ENCODE data around the gene TMPRSS9. TPM values are rescaled to one million over a fixed set of nuclear protein-coding genes. Genes with fewer than 3 reads are reported as not detected.
"Not testable (repeated sequence)": the region's sequence is repeated elsewhere in the genome, so short reads cannot be mapped to it uniquely, and the experiment has no call there.

The TMPRSS9 gene
- total RNA-seq, 2 donors from 2014 or later: not detected

DNA sequence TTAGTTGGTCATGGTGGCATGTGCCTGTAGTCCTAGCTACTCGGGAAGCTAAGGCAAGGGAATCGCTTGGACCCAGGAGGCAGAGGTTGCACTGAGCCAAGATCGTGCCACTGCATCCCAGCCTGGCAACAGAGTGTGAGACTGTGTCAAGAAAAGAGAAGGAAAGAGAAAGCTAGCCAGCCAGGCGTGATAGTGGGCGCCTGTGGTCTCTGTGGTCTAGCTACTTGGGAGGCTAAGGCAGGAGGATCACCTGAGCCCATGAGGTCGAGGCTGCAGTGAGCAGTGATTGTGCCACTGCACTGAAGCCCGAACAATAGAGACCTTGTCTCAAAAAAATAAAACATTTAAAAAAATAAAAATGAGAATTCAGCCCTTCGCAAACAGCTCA, 34.0 kb downstream of the TMPRSS9 start:
- no peaks in the 10 kb centered on the region for H3K4me1 ChIP-seq
- no peaks in the 10 kb centered on the region for H3K36me3 ChIP-seq
- H3K4me3 ChIP-seq: no peak overlapping the region
- TF ChIP-seq, protein P1, sequence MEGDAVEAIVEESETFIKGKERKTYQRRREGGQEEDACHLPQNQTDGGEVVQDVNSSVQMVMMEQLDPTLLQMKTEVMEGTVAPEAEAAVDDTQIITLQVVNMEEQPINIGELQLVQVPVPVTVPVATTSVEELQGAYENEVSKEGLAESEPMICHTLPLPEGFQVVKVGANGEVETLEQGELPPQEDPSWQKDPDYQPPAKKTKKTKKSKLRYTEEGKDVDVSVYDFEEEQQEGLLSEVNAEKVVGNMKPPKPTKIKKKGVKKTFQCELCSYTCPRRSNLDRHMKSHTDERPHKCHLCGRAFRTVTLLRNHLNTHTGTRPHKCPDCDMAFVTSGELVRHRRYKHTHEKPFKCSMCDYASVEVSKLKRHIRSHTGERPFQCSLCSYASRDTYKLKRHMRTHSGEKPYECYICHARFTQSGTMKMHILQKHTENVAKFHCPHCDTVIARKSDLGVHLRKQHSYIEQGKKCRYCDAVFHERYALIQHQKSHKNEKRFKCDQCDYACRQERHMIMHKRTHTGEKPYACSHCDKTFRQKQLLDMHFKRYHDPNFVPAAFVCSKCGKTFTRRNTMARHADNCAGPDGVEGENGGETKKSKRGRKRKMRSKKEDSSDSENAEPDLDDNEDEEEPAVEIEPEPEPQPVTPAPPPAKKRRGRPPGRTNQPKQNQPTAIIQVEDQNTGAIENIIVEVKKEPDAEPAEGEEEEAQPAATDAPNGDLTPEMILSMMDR (IDR thresholded peaks at IDR 0.05): no peak
- no peaks in the 10 kb centered on the region for H3K27me3 ChIP-seq
- no peaks in the 10 kb centered on the region for H3K9me3 ChIP-seq
- no peak overlapping the region for H3K27ac ChIP-seq
- DNase-seq (ENCODE audit: low spot score): no peak

DNA sequence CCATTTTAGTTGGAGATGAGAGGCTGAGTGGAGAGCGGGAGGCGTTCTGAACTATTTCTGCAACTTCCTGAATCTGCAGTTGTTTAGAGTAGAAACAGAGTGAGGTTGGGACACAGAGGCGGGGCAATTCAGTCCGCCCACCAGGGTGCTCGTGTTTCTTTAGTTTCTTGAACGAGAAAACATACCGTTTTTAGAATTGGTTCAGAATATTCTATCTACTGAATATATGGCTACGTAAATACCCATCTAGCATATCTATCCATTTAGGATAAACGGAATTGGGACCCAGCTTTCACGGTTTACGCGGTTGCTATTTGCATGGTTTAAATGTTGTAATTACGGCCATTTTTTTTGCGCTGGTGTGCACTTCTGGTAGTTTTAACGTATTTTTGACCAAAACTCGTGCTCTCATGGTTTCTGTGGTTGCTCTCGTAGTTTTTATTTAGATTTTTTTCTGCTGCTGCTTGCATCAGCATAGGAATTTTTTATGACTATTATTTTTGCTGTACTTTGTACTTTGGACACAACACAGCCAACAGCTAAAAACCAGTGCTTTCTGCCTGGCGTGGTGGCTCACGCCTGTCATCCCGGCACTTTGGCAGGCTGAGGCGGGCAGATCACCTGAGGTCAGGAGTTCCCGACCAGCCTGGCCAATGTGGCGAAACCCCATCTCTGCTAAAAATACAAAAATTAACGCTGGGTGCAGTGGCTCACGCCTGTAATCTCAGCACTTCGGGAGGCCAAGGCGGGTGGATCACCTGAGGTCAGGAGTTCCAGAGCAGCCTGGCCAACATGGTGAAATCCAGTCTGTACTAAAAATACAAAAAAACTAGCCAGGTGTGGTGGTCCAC, 34.6 kb downstream of the TMPRSS9 start:
- DNase-seq (ENCODE audit: low spot score): no peak
- Histone ChIP-seq H3K36me3 (no peaks in the 10 kb centered on the region), H3K27ac (no peak overlapping the region), H3K9me3 (no peaks in the 10 kb centered on the region), H3K4me1 (no peaks in the 10 kb centered on the region), H3K4me3 (no peak overlapping the region), H3K27me3 (no peaks in the 10 kb centered on the region)
- TF ChIP-seq, protein P1 (IDR thresholded peaks at IDR 0.05): no peak

DNA sequence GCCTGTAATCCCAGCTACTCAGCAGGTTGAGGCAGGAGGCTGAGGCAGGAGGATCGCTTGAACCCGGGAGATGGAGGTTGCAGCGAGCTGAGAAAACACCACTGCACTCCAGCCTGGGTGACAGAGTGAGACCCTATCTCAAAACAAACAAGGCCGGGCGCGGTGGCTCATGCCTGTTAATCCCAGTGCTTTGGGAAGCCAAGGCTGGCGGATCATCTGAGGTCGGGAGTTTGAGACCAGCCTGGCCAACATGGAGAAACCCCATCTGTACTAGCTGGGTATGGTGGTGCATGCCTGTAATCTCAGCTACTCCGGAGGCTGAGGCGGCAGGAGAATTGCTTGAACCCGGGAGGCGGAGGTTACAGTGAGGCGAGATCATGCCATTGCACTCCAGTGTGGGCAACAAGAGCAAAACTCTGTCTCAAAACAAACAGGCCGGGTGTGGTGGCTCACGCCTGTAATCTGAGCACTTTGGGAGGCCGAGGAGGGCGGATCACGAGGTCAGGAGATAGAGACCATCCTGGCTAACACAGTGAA, 35.3 kb downstream of the TMPRSS9 start:
- H3K4me1 ChIP-seq; H3K4me3 ChIP-seq; H3K27ac ChIP-seq; DNase-seq (ENCODE audit: low spot score); H3K27me3 ChIP-seq; H3K36me3 ChIP-seq; H3K9me3 ChIP-seq: not testable (repeated sequence)

DNA sequence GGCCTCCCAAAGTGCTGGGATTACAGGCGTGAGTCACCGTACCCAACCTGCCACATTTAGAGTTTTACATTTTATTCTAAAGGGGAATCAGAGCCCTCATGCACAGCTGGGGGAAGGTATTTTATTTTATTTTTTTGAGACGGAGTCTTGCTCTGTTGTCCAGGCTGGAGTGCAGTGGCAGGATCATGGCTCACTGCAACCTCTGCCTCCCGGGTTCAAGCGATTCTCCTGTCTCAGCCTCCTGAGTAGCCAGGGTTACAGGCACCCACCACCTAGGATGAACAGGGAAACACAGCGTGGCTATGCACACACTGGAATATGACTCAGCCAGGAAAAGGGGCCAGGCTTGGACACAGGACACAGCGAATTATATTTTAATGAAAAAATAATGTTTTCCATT, 37.1 kb downstream of the TMPRSS9 start:
- H3K36me3 ChIP-seq; H3K9me3 ChIP-seq; H3K27me3 ChIP-seq; H3K27ac ChIP-seq; H3K4me1 ChIP-seq; H3K4me3 ChIP-seq; DNase-seq (ENCODE audit: low spot score): not testable (repeated sequence)

DNA sequence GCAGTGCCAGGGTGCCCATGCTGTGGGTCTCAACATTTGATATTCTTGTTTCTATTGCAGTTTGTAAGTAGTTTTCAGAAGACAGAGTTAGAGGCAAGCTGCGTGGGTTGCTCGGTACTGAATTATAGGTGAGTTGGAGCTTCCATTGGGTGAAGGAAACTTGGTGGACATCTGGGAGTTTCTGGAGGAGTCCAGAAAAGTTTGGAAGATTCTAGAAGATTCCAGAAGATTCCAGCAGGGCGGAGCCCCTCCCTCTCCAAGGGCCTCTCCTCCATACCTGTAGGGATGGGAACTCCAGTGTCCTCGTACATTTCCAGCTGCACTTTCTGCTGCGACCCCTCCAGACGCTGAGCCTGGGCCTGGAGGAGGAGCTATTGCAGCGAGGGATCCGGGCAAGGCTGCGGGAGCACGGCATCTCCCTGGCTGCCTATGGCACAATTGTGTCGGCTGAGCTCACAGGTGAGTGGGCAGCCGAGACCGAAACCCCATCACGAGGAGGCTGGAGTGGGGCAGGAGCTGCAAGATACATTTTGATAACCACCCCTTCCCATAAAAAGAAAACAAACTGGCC, 38.8 kb downstream of the TMPRSS9 start:
- no peaks in the 10 kb centered on the region for H3K27me3 ChIP-seq
- no peak for DNase-seq (ENCODE audit: low spot score)
- no peak overlapping the region for H3K27ac ChIP-seq
- H3K9me3 ChIP-seq: no peaks in the 10 kb centered on the region
- TF ChIP-seq, protein P1 (IDR thresholded peaks at IDR 0.05): no peak
- no peak overlapping the region for H3K4me3 ChIP-seq
- H3K36me3 ChIP-seq: no peaks in the 10 kb centered on the region
- H3K4me1 ChIP-seq: no peaks in the 10 kb centered on the region

DNA sequence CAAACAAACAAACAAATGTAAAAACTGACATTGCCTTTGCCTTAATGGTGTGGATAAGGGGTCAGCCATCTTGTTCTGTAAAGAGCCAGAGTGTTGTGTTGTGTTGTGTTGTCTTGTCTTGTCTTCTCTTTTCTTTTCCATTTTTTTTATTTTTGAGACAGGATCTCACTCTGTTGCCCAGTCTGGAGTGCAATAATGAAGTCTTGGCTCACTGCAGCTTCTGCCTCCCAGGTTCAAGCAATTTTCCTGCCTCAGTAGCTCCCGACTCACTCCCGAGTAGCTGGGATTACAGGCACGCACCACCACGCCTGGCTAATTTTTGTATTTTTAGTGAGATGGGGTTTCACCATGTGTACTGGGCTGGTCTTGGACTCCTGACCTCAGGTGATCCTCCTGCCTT, 39.5 kb downstream of the TMPRSS9 start:
- Histone ChIP-seq H3K4me1 (no peaks in the 10 kb centered on the region), H3K27ac (no peak overlapping the region), H3K9me3 (no peaks in the 10 kb centered on the region), H3K27me3 (no peaks in the 10 kb centered on the region), H3K4me3 (no peak overlapping the region), H3K36me3 (no peaks in the 10 kb centered on the region)
- DNase-seq (ENCODE audit: low spot score): no peak
- TF ChIP-seq, protein P1 (IDR thresholded peaks at IDR 0.05): no peak
